Activated T-cell treated with anti-CD3 and anti-CD28 coated beads, Interleukin-2, amount 50 U/mL, for 4 hours (primary cell): ENCODE data around the gene MARVELD3. TPM values are rescaled to one million over a fixed set of nuclear protein-coding genes. Genes with fewer than 3 reads are reported as not detected.
"Not testable (repeated sequence)": the region's sequence is repeated elsewhere in the genome, so short reads cannot be mapped to it uniquely, and the experiment has no call there.

Experiments
- ATAC-seq, 2 donors: fragments of 200-7000 bp; cut with Tn5 transposase; one replicate each; pipeline ENCODE4 v1.10.0; 2021
- DNase-seq: peaks from one replicate; pipeline ENCODE4 v3.0.0-alpha.2; 2020
- H3K27me3 Mint-ChIP-seq: one replicate; pipeline ENCODE4 v1.8.0; 2021; ENCODE audit warnings: low read depth, mixed read lengths
- H3K36me3 Mint-ChIP-seq: one replicate; pipeline ENCODE4 v1.8.0; 2022; ENCODE audit warnings: mixed read lengths; ENCODE audit not compliant: insufficient read depth
- H3K4me1 Mint-ChIP-seq: one replicate; pipeline ENCODE4 v1.8.0; 2021; ENCODE audit warnings: low read depth, mixed read lengths
- H3K4me3 Mint-ChIP-seq: one replicate; pipeline ENCODE4 v1.8.0; 2021; ENCODE audit warnings: mild to moderate bottlenecking, moderate library complexity, mixed read lengths
- H3K9me3 Mint-ChIP-seq: one replicate; pipeline ENCODE4 v1.8.0; 2021; ENCODE audit warnings: mixed read lengths
- total RNA-seq, 3 donors: library from RNA; stranded (reverse); gene quantifications; one replicate each; pipeline ENCODE4 v1.2.1, GENCODE V29; 2021

MARVELD3 gene
- total RNA-seq, result under 1 TPM in 2 of 3 donors, not detected in 1; 0.05 to 0.11 TPM

DNA sequence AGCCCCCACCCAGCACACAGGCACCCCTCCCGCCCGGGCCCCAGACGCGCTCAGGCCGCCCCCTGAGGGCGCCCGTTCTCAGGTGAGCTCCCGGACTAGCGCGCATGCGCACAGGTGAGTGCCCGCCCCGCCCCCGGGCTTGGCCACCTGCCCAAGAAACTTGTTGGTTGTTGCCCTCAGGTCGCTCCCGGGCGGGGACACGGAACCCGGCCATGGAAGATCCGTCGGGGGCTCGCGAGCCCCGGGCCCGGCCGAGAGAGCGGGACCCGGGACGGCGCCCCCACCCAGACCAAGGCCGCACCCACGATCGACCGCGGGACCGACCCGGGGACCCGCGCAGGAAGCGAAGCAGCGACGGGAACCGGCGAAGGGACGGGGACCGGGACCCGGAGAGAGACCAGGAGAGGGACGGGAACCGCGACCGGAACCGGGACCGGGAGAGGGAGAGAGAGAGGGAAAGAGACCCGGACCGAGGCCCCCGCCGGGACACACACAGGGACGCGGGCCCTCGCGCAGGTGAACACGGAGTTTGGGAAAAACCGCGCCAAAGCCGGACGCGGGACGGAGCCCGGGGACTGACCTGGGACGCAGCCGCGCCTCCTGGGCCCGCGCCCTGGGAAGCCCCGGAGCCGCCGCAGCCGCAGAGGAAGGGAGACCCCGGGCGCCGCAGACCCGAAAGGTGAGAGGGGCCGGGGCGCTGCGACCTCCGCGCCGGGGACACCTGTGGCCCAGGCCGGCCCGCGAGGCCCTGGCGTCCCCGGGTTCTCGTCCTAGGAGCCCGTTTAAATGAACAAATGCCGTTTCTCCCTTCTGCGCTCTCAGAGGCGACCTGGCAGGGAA is at the start of gene MARVELD3:
TSS of gene MARVELD3 (plus strand) at position 167 of the 840 bp plus-strand sequence. CDS start at position 213, 46 bp downstream.
- ATAC-seq, result peak in 1 of 2 donors; percentile 32
- Mint-ChIP-seq H3K27me3 (peaks cover 20% of the 10 kb centered on the region), H3K36me3 (no peaks in the 10 kb centered on the region)

GRCh38 chr16:71576971-71577370 is 49.0 kb upstream of the MARVELD3 start, which contains the start of gene TAT:
Gene TAT (minus strand): TSS chr16:71577092. CDS start chr16:71576415, 677 bp downstream.
- H3K4me1 Mint-ChIP-seq, result no peaks in the 10 kb centered on the region
- H3K9me3 Mint-ChIP-seq, result no peaks in the 10 kb centered on the region
- H3K27me3 Mint-ChIP-seq, result peaks cover 20% of the 10 kb centered on the region
- DNase-seq (no peak), ATAC-seq (no peak)
- no peak within 1 kb of the TSS for H3K4me3 Mint-ChIP-seq
- H3K36me3 Mint-ChIP-seq, result no peaks in the 10 kb centered on the region

More for the DNA sequence above, at the start of gene MARVELD3:
- Mint-ChIP-seq H3K9me3 (no peaks in the 10 kb centered on the region), H3K4me1 (peaks cover 11% of the 10 kb centered on the region), H3K4me3 (peak within 1 kb of the TSS; percentile 35)
- DNase-seq, result peak; percentile 24

- H3K4me3 Mint-ChIP-seq, DNase-seq, H3K36me3 Mint-ChIP-seq, H3K9me3 Mint-ChIP-seq, ATAC-seq, H3K4me1 Mint-ChIP-seq: not testable (repeated sequence)
- peaks cover 18% of the 10 kb centered on the region for H3K27me3 Mint-ChIP-seq
These were observed 43.5 kb upstream of the MARVELD3 start for GRCh38 chr16:71582553-71582848.

DNA sequence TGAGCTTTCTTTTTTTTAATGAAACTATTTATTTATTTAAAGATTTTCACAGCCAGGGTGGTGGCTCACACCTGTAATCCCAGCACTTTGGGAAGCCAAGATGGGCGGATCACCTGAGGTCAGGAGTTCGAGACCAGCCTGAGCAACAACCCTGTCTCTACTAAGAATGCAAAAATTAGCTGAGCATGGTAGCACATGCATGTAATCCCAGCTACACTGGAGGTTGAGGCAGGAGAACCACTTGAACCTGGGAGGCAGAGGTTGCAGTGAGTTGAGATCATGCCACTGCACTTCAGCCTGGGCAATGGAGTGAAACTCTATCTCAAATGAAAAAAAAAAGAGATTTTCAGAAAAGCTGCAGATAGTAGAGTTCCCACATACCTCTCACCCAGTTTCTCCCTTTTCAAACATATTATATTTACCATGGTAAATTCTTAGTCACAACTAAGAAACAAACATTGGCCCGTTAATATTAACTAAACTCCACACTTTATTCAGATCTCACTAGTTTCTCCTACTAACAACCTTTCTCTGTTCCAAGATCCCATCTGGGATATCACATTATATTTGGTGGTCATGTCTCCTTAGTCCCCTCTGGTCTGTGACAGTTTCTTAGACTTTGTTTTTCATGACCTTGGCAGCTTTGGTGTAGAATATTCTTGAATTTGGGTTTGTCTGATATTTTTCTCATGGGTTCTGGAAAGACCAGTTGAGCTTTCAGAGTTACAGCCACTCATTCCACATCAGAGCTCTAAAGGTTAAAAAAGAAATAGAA is 41.3 kb upstream of the MARVELD3 start:
- no peaks in the 10 kb centered on the region for H3K4me1 Mint-ChIP-seq
- DNase-seq (no peak), ATAC-seq (no peak)
- no peaks in the 10 kb centered on the region for H3K9me3 Mint-ChIP-seq
- H3K27me3 Mint-ChIP-seq, result peaks cover 21% of the 10 kb centered on the region
- no peak overlapping the region for H3K4me3 Mint-ChIP-seq
- H3K36me3 Mint-ChIP-seq, result no peaks in the 10 kb centered on the region

- ATAC-seq (no peak), DNase-seq (no peak)
- Mint-ChIP-seq H3K4me3 (no peak overlapping the region), H3K27me3 (peaks cover 18% of the 10 kb centered on the region), H3K9me3 (no peaks in the 10 kb centered on the region), H3K36me3 (no peaks in the 10 kb centered on the region), H3K4me1 (no peaks in the 10 kb centered on the region)
These were observed 40.7 kb upstream of the MARVELD3 start for GRCh38 chr16:71585318-71585703.

DNA sequence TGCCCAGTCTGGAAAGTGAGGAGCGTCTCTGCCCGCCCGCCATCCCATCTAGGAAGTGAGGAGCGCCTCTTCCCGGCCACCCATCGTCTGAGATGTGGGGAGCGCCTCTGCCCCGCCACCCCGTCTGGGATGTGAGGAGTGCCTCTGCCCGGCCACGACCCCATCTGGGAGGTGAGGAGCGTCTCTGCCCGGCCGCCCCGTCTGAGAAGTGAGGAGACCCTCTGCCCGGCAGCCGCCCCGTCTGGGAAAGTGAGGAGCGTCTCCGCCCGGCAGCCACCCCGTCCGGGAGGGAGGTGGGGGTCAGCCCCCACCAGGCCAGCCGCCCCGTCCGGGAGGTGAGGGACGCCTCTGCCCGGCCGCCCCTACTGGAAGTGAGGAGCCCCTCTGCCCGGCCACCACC is 36.6 kb upstream of the MARVELD3 start:
- ATAC-seq, DNase-seq, H3K4me3 Mint-ChIP-seq, H3K36me3 Mint-ChIP-seq, H3K4me1 Mint-ChIP-seq, H3K9me3 Mint-ChIP-seq: not testable (repeated sequence)
- H3K27me3 Mint-ChIP-seq, result peaks cover 39% of the 10 kb centered on the region

DNA sequence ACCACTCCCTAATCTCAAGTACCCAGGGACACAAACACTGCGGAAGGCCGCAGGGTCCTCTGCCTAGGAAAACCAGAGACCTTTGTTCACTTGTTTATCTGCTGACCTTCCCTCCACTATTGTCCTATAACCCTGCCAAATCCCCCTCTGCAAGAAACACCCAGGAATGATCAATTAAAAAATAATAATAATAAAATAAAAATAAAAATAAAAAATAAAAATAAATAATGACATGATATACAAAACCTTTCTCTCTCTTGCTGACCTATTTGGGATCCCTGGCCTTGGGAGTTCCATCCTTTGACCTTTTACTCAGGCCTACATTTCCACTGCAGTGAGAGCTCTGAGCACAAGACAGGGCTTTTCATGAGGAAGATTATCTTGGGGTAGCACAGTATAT is 35.9 kb upstream of the MARVELD3 start:
- H3K4me3 Mint-ChIP-seq, H3K36me3 Mint-ChIP-seq, H3K9me3 Mint-ChIP-seq, DNase-seq, ATAC-seq, H3K4me1 Mint-ChIP-seq: not testable (repeated sequence)
- H3K27me3 Mint-ChIP-seq, result peaks cover 44% of the 10 kb centered on the region

GRCh38 chr16:71590584-71590983 is 35.4 kb upstream of the MARVELD3 start:
- no peak for ATAC-seq
- H3K27me3 Mint-ChIP-seq, result peaks cover 44% of the 10 kb centered on the region

GRCh38 chr16:71591917-71592316 is 34.1 kb upstream of the MARVELD3 start:
- Mint-ChIP-seq H3K27me3 (peaks cover 49% of the 10 kb centered on the region), H3K4me1 (no peaks in the 10 kb centered on the region), H3K9me3 (no peaks in the 10 kb centered on the region), H3K4me3 (no peak overlapping the region), H3K36me3 (no peaks in the 10 kb centered on the region)
- DNase-seq (no peak), ATAC-seq (no peak)

More at GRCh38 chr16:71590584-71590983, 35.4 kb upstream of the MARVELD3 start:
- no peak for DNase-seq
- Mint-ChIP-seq H3K36me3 (no peaks in the 10 kb centered on the region), H3K4me1 (no peaks in the 10 kb centered on the region), H3K9me3 (no peaks in the 10 kb centered on the region), H3K4me3 (no peak overlapping the region)

DNA sequence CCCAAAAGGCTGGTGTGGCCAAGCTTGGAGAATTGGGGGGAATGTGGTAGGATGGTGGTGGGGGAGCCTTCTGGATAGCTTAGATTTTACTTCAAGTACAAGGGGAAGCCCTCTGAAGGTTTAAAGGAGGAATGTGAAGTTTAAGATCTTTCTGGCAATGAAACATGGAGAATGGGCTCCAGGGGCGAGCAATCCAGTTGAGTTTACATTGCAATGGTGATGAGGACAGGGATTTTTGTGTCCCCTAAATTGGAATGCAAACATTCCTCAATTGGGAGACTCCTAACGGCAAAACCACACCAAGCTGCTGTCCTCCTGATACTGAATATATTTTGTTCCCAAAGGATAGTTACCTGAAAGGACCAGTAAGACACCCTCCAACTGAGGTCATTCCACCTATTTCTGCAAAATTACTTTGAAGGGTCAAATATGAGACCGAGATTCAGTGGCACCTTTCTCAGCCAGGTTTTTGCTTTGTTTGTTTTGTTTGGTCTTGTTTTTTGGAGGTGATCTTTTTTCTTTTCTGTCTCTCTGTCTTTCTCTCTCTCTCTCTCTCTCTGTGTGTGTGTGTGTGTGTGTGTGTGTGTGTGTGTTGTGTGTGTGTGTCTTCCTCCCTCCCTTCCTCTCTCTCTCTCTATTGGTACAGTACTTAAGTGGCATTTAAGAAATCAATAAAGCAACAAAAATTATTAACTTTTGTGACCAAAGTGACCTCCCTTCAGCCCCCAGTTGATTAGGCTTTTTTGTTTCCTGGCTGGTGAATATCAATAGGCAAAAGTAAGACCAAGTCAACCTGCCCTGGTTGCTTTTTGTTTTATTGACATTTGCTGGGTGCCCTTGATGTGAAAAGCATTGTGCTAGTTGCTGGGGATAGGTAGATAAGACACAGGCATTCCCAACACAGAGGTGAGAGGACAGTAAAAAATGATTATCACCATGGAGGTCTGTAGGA is 32.7 kb upstream of the MARVELD3 start:
- H3K4me3 Mint-ChIP-seq, result no peak overlapping the region
- ATAC-seq (no peak), DNase-seq (no peak)
- H3K36me3 Mint-ChIP-seq, result no peaks in the 10 kb centered on the region
- H3K9me3 Mint-ChIP-seq, result no peaks in the 10 kb centered on the region
- H3K27me3 Mint-ChIP-seq, result peaks cover 49% of the 10 kb centered on the region
- no peaks in the 10 kb centered on the region for H3K4me1 Mint-ChIP-seq

DNA sequence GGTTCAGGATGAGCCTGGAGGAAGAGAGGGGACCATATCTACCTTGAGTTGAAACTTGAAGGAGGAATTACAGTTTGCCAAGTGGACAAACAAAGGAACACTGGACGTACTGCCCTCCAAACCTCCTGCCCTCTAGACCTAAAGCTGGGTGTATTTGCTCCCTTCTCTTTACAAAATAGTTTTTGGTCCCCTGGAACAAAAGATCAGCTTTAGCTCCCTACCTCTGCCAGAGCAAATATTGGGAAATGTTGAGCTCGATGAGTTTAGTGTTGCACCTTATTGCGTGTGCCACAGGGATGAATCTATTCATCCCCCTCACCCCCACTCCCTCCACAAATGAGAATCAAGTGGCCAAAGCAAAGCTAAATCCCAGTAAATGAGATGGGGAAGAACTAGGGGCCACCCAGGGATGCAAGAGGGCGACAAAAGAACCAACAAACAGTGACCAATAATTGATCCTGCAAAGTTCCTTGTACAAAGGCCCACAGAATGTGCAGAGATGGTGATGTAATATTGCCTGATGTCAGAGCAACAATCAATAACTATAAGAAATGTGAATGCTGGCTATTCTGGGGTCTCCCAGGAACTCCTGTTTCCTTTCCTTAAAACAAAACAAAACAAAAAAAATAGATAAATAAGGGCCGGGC is 31.9 kb upstream of the MARVELD3 start:
- peaks cover 47% of the 10 kb centered on the region for H3K27me3 Mint-ChIP-seq
- DNase-seq (no peak), ATAC-seq (no peak)
- H3K9me3 Mint-ChIP-seq, result no peaks in the 10 kb centered on the region
- no peaks in the 10 kb centered on the region for H3K4me1 Mint-ChIP-seq
- no peaks in the 10 kb centered on the region for H3K36me3 Mint-ChIP-seq
- H3K4me3 Mint-ChIP-seq, result no peak overlapping the region

DNA sequence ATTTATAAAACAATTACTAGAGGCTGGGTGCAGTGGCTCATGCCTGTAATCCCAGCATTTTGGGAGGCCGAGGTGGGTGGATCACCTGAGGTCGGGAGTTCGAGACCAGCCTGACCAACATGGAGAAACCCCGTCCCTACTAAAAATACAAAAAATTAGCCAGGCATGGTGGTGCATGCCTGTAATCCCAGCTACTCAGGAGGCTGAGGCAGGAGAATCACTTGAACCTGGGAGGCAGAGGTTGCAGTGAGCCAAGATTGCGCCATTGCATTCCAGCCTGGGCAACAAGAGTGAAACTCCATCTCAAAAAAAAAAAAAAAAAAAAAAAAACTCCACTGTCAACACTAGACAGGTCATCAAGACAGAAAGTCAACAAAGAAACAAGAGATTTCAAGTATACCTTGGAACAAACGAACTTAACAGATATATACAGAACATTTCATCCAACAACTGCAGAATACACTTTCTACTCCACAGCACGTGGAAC is 30.6 kb upstream of the MARVELD3 start:
- peaks cover 51% of the 10 kb centered on the region for H3K27me3 Mint-ChIP-seq
- DNase-seq, H3K9me3 Mint-ChIP-seq, ATAC-seq, H3K4me3 Mint-ChIP-seq, H3K4me1 Mint-ChIP-seq, H3K36me3 Mint-ChIP-seq: not testable (repeated sequence)

GRCh38 chr16:71598426-71598825 is 27.6 kb upstream of the MARVELD3 start:
- not testable (repeated sequence) for H3K4me1 Mint-ChIP-seq, H3K36me3 Mint-ChIP-seq, H3K4me3 Mint-ChIP-seq, DNase-seq, ATAC-seq, H3K9me3 Mint-ChIP-seq
- H3K27me3 Mint-ChIP-seq, result peaks cover 31% of the 10 kb centered on the region
